HepG2 (cell line): ENCODE data around the gene NFIL3. TPM values are rescaled to one million over a fixed set of nuclear protein-coding genes. Genes with fewer than 3 reads are reported as not detected.

Experiments used
- ATAC-seq: fragments of 200-7000 bp; cut with Tn5 transposase; 3 replicates; pipeline ENCODE4 v1.9.1; 2020; ENCODE audit warnings: mild to moderate bottlenecking, moderate library complexity
- BruUV-seq: library from RNA; stranded (reverse); fragments of 400-500 nt; replicated peaks from 2 replicates; lab custom pipeline; 2021; lab: Mats Ljungman, UMichigan
- CTCF ChIA-PET: fragments of 300-600 bp; formaldehyde crosslinking; extraction: SDS; loops from one replicate; lab custom pipeline; 2021; ENCODE audit warnings: low total read pairs, inconsistent platforms, low intra/inter-chr PET ratio; lab: Yijun Ruan, JAX
- POLR2A ChIA-PET: fragments of 350-600 bp; sonication (Branson Sonifier 250); formaldehyde crosslinking; loops from one replicate; lab custom pipeline; 2020; ENCODE audit warnings: antibody characterized with exemption, inconsistent platforms; lab: Yijun Ruan, JAX
- DNase-seq: peaks from one replicate; pipeline ENCODE4 v3.0.0-alpha.2; 2015; ENCODE audit warnings: low spot score
- FAIRE-seq: peaks from 3 replicates; lab custom pipeline; 2011; peaks lifted over from hg19 to GRCh38; lab: Jason Lieb, UNC
- H2AFZ ChIP-seq: one replicate; pipeline ENCODE4 v1.6.1; 2011; ENCODE audit warnings: low read length, inconsistent platforms
- H3K27ac ChIP-seq: fragments of 300-600 bp; 3 replicates; pipeline ENCODE4 v1.8.0; 2011; ENCODE audit warnings: mixed run types, mild to moderate bottlenecking, mixed read lengths, low read length, inconsistent platforms; ENCODE audit not compliant: insufficient read depth; ENCODE audit errors: extremely low read length
- H3K27me3 ChIP-seq, 2 experiments: fragments of 200-600 bp in 1 of 2; 2 replicates in 1 of 2; 3 replicates in 1 of 2; pipeline versions ENCODE4 v1.6.0 to v1.8.0; 2011; ENCODE audit warnings: low read length in 2 of 2, mild to moderate bottlenecking in 2 of 2, moderate library complexity in 2 of 2, inconsistent platforms in 1 of 2; ENCODE audit not compliant: insufficient read depth in 2 of 2, control insufficient read depth in 1 of 2
- H3K36me3 ChIP-seq, 2 experiments: fragments of 200-600 bp in 1 of 2; replicated peaks in 1 of 2; 2 replicates in 1 of 2; 3 replicates in 1 of 2; pipeline versions ENCODE4 v1.5.1 to v1.8.0; 2011; ENCODE audit warnings: low read length in 2 of 2, inconsistent platforms in 1 of 2; ENCODE audit not compliant: insufficient read depth in 2 of 2, control insufficient read depth in 1 of 2
- H3K4me1 ChIP-seq: 2 replicates; pipeline ENCODE4 v1.5.1; 2012; ENCODE audit warnings: low read length, inconsistent platforms; ENCODE audit not compliant: insufficient read depth
- H3K4me2 ChIP-seq: 2 replicates; pipeline ENCODE4 v1.6.0; 2011; ENCODE audit warnings: low read depth, low read length, inconsistent platforms
- H3K4me3 ChIP-seq, 3 experiments: fragments of 200-600 bp in 1 of 3; sonication (generic), shearing (Covaris generic) in 1 of 3; replicated peaks in 1 of 3; 2 replicates each; pipeline ENCODE4 v1.5.1; 2011 to 2016; ENCODE audit warnings: low read length in 3 of 3, inconsistent platforms in 2 of 3, low read depth in 2 of 3, mild to moderate bottlenecking in 2 of 3, control low read depth in 1 of 3, mixed read lengths in 1 of 3; ENCODE audit not compliant: insufficient read depth in 1 of 3
- H3K79me2 ChIP-seq: one replicate; pipeline ENCODE4 v1.6.1; 2011; ENCODE audit warnings: low read length, inconsistent platforms; ENCODE audit not compliant: insufficient read depth
- H3K9ac ChIP-seq: 2 replicates; pipeline ENCODE4 v1.6.0; 2011; ENCODE audit warnings: mild to moderate bottlenecking, low read depth, low read length, inconsistent platforms; ENCODE audit not compliant: insufficient read depth
- H3K9me3 ChIP-seq: 2 replicates; pipeline ENCODE4 v1.5.1; 2012; ENCODE audit warnings: mild to moderate bottlenecking, low read length
- H4K20me1 ChIP-seq: 2 replicates; pipeline ENCODE4 v1.6.0; 2011; ENCODE audit warnings: inconsistent platforms, mild to moderate bottlenecking, low read length, moderate library complexity; ENCODE audit not compliant: insufficient read depth
- ASH2L ChIP-seq: fragments of 300-600, 200-600 bp; sonication (generic); IDR thresholded peaks from 2 replicates; pipeline ENCODE4 v1.7.0; 2017; ENCODE audit warnings: low read depth, mild to moderate bottlenecking, moderate library complexity, mixed read lengths, low read length; ENCODE audit not compliant: insufficient read length
- MAFK ChIP-seq, 2 experiments: IDR thresholded peaks in 1 of 2; conservative IDR thresholded peaks in 1 of 2; 2 replicates each; pipeline ENCODE4 v1.6.1; 2011; ENCODE audit warnings: improper control_type of control experiment in 2 of 2, low read length in 2 of 2
- NAIF1 ChIP-seq: sonication (generic); formaldehyde crosslinking; IDR thresholded peaks from 2 replicates; pipeline ENCODE4 v1.5.0; 2020; ENCODE audit warnings: mild to moderate bottlenecking, missing genetic modification reagents, borderline replicate concordance
- NKX3-1 ChIP-seq: sonication (generic); formaldehyde crosslinking; IDR thresholded peaks from 2 replicates; pipeline ENCODE4 v1.5.0; 2020; ENCODE audit warnings: missing genetic modification reagents
- PAXIP1 ChIP-seq: sonication (generic); formaldehyde crosslinking; conservative IDR thresholded peaks from 2 replicates; pipeline ENCODE4 v1.4.0; 2020; ENCODE audit warnings: mild to moderate bottlenecking, missing genetic modification reagents, moderate library complexity
- TP53 ChIP-seq: sonication (generic); formaldehyde crosslinking; conservative IDR thresholded peaks from 2 replicates; pipeline ENCODE4 v1.4.0; 2020; ENCODE audit warnings: missing genetic modification reagents
- ZNF17 ChIP-seq: sonication (generic); formaldehyde crosslinking; IDR thresholded peaks from 2 replicates; pipeline ENCODE4 v1.5.0; 2020; ENCODE audit warnings: mild to moderate bottlenecking, missing genetic modification reagents
- ZNF496 ChIP-seq: sonication (generic); formaldehyde crosslinking; IDR thresholded peaks from 2 replicates; pipeline ENCODE4 v1.8.1; 2023; ENCODE audit warnings: mild to moderate bottlenecking, moderate library complexity, missing genetic modification reagents; ENCODE audit not compliant: insufficient replicate concordance
- ZNF816 ChIP-seq: sonication (generic); formaldehyde crosslinking; IDR thresholded peaks from 2 replicates; pipeline ENCODE4 v1.8.0; 2022; ENCODE audit warnings: missing genetic modification reagents, mild to moderate bottlenecking, borderline replicate concordance
- WGBS: methylation state at CpG from one replicate; pipeline ENCODE4 v1.1.6; 2017; ENCODE audit warnings: low lambda C conversion rate; 5-methylcytosine and 5-hydroxymethylcytosine counted together
- in situ Hi-C: cut with HindIII; loops from 2 replicates; pipeline ENCODE4 v1.10.0; 2017; ENCODE audit warnings: low pct_unique_long_range_greater_than_20kb; ENCODE audit not compliant: extremely low pct_ligation_motif_present
- intact Hi-C: fragments of 100-400 bp; cut with micrococcal nuclease; formaldehyde crosslinking; loops from one replicate; pipeline ENCODE4 v1.10.0; 2022; ENCODE audit not compliant: unreplicated experiment
- polyA plus RNA-seq, 8 experiments: library from polyadenylated mRNA; depleted of rRNA in 3 of 8; stranded (reverse) in 7 of 8; unstranded in 1 of 8; fragments of >200 nt; fragmentation: Illumina TruSeq in 4 of 8; extraction: Trizol in 4 of 8; gene quantifications; 2 replicates each; pipeline versions ENCODE4 v1.2.1 to v1.2.3, GENCODE V29; 2011 to 2016; ENCODE audit warnings: low read depth in 4 of 8, missing spikeins in 1 of 8, mixed read lengths in 1 of 8; ENCODE audit not compliant: insufficient read depth in 1 of 8
- total RNA-seq, 5 experiments: library from RNA; depleted of rRNA; stranded (reverse); fragments of >200 nt; fragmentation: Illumina TruSeq; extraction: Trizol; gene quantifications; 2 replicates each; pipeline ENCODE4 v1.2.3, GENCODE V29; 2016; ENCODE audit warnings: low read depth in 1 of 5
- TF ChIP-seq, protein P1 (sequence below): sonication (generic); formaldehyde crosslinking; IDR thresholded peaks from 2 replicates; pipeline ENCODE4 v1.4.0; 2020; ENCODE audit warnings: missing genetic modification reagents
- TF ChIP-seq, protein P2 (sequence below): IDR thresholded peaks from 2 replicates; pipeline ENCODE4 v1.6.1; 2016; ENCODE audit warnings: low read depth

The NFIL3 gene
- total and polyA plus RNA-seq, 2 of the 13 experiments (the other 11 are each of a cell fraction or from before 2014, with no cell fraction given) = 46.6 to 54.2 TPM

DNA sequence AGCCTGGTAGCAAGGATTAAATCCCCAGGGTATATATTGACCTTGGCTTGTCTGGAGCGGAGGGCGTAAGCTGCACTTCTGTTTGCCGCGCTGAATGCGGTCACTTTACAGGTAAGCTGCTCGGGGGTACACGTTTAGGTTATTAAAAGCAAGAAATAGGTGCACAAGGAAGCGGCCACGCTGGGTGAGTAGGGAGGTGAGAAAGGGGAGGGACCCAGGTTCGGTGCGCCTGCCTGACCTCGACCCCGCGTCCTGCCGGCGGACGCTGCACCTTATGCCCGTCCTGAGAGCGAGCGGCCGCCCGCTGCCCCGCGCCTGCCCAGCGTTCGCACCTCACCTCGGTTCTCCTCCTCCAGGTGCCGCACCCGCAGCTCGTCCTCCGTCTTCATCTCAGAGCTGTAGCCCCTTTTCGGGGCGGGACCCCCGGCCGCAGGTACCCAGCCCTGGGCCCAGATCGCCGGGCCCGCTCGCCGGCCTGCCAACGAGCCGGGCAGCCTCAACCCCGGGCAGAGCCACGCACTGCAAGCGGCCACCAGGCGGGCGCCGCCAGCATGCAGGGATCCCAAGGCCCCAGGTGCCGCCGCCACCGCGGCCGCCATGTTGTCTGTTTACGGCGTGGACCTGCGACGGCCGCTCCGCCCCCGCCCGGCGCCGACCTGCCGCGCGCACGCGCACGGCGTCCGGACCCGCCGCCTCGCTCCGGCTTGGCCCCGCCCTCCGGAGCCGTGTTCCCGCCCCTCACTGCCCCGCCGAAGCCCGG lies 62.2 kb downstream of the NFIL3 start, which contains the start of gene AUH (continued):
- TF ChIP-seq ZNF496 (no peak), ASH2L (peak; percentile 87)

DNA sequence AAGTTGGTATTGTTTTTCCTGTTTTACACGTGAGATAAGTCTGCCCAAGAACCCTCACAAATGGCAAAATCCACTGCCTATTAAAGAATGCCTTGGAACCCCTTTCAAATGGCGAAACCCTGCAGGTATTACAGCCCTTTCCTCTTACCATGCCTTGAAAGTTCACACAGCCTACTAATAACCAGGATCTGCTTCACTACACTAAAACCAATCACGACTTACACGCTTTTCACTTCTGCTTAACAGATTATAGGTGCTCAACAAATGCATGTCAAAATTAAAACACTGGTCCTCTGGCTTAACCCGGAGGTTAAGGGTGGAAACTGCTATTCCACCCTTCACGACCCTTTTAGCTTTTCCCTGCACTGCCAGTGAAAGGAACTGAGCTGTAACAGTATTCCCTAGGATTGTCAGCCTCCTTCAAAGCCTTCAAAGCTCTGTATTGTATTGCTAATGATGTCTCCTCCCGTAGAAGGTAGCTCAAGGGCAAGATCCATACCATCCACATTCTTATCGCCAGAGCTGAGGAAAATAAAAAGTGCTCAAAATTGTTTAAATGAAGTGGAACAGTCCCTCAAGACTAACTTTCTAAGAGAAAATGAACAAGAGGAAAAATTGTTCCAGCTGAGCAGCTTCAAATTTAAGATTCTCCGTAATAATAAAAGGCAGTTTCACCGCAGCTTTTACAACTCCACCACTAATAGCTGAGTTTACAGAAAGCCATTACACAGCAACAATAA lies 62.9 kb downstream of the NFIL3 start:
- in situ Hi-C loops = loop anchor here (5.0 kb wide), 1 partner anchor 62 kb away; the partner anchor contains the start of gene NFIL3
- peak overlapping the region; percentile 95 to 99 (median 98) for H3K4me3 ChIP-seq
- CTCF ChIA-PET = interaction anchor here (0.9 kb wide), 1 partner anchor 65 kb away, joined by 3 read pairs; no protein-coding TSS in a partner anchor
- no peak for DNase-seq
- no TSS peak for BruUV-seq
- no peaks in the 10 kb centered on the region; a peak in 1 of 5 replicates for H3K27me3 ChIP-seq
- peaks cover 16% of the 10 kb centered on the region; the same call in 1 of the 2 replicates for H4K20me1 ChIP-seq
- H3K9me3 ChIP-seq = no peaks in the 10 kb centered on the region
- POLR2A ChIA-PET = interaction anchor here (0.7 to 2.3 kb wide), 10 partner anchors 19 to 323 kb away, joined by 3 to 13 read pairs (median 6); partner anchors contain the start of gene NFIL3
- peaks cover 59% of the 10 kb centered on the region for H3K79me2 ChIP-seq
- 4% methylated on average over 10 of the region's 10 CpGs for WGBS
- peaks cover 5 to 18% of the 10 kb centered on the region in 2 experiments for H3K36me3 ChIP-seq
- H2AFZ ChIP-seq = no peak overlapping the region
- ATAC-seq = peak; percentile 17; the same call in 2 of the 3 replicates
- peak overlapping the region; percentile 82 for H3K4me2 ChIP-seq
- intact Hi-C loops = loop anchor here (5.0 to 10.0 kb wide), 2 partner anchors 163 to 276 kb away; no protein-coding TSS in a partner anchor
- H3K4me1 ChIP-seq = peaks cover 50% of the 10 kb centered on the region
- no peak for FAIRE-seq
- H3K27ac ChIP-seq = peak overlapping the region; percentile 84
- peak overlapping the region; percentile 80 for H3K9ac ChIP-seq
- TF ChIP-seq NKX3-1 (CRISPR knock-in tag) = 0 out of 2 replicates have a peak, but pooled peaks have one; percentile 18
- TF ChIP-seq, protein P1, sequence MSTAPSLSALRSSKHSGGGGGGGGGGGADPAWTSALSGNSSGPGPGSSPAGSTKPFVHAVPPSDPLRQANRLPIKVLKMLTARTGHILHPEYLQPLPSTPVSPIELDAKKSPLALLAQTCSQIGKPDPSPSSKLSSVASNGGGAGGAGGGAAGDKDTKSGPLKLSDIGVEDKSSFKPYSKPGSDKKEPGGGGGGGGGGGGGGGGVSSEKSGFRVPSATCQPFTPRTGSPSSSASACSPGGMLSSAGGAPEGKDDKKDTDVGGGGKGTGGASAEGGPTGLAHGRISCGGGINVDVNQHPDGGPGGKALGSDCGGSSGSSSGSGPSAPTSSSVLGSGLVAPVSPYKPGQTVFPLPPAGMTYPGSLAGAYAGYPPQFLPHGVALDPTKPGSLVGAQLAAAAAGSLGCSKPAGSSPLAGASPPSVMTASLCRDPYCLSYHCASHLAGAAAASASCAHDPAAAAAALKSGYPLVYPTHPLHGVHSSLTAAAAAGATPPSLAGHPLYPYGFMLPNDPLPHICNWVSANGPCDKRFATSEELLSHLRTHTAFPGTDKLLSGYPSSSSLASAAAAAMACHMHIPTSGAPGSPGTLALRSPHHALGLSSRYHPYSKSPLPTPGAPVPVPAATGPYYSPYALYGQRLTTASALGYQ (CRISPR knock-in tag) = 0 out of 2 replicates have a peak, but pooled peaks have one; percentile 48
- 0 out of 4 replicates have a peak, but pooled peaks of 1 of the 2 experiments have one; percentile 0 for TF ChIP-seq MAFK (conservative IDR thresholded peaks at IDR 0.05 in 1 of 2, IDR thresholded peaks at IDR 0.05 in 1 of 2; ENCODE audit: low read length in 2 of 2)
- TF ChIP-seq ZNF17 = no peak
- 0 out of 2 replicates have a peak, but pooled peaks have one; percentile 46 for TF ChIP-seq NAIF1 (CRISPR knock-in tag)
- TF ChIP-seq TP53 = 0 out of 2 replicates have a peak, but pooled peaks have one; percentile 17
- TF ChIP-seq, protein P2, sequence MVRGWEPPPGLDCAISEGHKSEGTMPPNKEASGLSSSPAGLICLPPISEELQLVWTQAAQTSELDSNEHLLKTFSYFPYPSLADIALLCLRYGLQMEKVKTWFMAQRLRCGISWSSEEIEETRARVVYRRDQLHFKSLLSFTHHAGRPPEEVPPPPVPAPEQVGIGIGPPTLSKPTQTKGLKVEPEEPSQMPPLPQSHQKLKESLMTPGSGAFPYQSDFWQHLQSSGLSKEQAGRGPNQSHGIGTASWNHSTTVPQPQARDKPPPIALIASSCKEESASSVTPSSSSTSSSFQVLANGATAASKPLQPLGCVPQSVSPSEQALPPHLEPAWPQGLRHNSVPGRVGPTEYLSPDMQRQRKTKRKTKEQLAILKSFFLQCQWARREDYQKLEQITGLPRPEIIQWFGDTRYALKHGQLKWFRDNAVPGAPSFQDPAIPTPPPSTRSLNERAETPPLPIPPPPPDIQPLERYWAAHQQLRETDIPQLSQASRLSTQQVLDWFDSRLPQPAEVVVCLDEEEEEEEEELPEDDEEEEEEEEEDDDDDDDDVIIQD (CRISPR knock-in tag) = no peak
- TF ChIP-seq PAXIP1 (CRISPR knock-in tag) = 0 out of 2 replicates have a peak, but pooled peaks have one; percentile 5
- TF ChIP-seq ZNF816 (CRISPR knock-in tag) = peak; percentile 69; the same call in 1 of the 2 replicates
